Rectal smooth muscle tissue (tissue), 1 donor: ENCODE results near the gene TNFAIP3.
A peak's percentile ranks its signal among the peaks of the same experiment; 100 is the strongest.

Experiments
- H3K27ac ChIP-seq: one replicate; pipeline ENCODE4 v1.7.0; 2013; ENCODE audit warnings: low read depth, low read length, inconsistent platforms
- H3K27me3 ChIP-seq: one replicate; pipeline ENCODE4 v1.7.0; 2013; ENCODE audit warnings: low read length; ENCODE audit not compliant: control insufficient read depth, insufficient read depth
- H3K36me3 ChIP-seq: one replicate; pipeline ENCODE4 v1.7.0; 2013; ENCODE audit warnings: low read length; ENCODE audit not compliant: control insufficient read depth, insufficient read depth
- H3K4me1 ChIP-seq: one replicate; pipeline ENCODE4 v1.7.0; 2013; ENCODE audit warnings: low read length; ENCODE audit not compliant: control insufficient read depth, insufficient read depth
- H3K4me3 ChIP-seq: one replicate; pipeline ENCODE4 v1.7.0; 2013; ENCODE audit warnings: low read length
- H3K9ac ChIP-seq: one replicate; pipeline ENCODE4 v1.7.0; 2013; ENCODE audit warnings: low read length

TNFAIP3 gene

DNA sequence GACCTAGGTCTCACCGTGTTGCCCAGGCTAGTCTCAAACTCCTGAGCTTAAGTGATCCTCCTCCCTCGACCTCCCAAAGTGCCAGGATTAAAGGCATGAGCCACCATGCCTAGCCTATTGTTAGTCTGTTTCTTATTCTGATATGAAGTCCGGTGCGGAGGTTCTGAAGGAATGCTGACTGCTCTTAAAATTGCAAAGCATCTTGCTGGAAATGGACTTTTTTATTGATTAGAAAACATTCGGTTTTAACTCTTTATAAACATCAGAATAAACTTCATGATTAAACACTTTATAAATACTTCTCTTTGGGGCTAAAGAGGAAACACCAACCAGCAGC lies 3.2 kb downstream of the TNFAIP3 start:
- Histone ChIP-seq H3K36me3 (peaks cover 7% of the 10 kb centered on the region), H3K9ac (no peak overlapping the region), H3K4me1 (peaks cover 16% of the 10 kb centered on the region), H3K4me3 (peak overlapping the region; percentile 92), H3K27ac (peak overlapping the region; percentile 40), H3K27me3 (no peaks in the 10 kb centered on the region)

DNA sequence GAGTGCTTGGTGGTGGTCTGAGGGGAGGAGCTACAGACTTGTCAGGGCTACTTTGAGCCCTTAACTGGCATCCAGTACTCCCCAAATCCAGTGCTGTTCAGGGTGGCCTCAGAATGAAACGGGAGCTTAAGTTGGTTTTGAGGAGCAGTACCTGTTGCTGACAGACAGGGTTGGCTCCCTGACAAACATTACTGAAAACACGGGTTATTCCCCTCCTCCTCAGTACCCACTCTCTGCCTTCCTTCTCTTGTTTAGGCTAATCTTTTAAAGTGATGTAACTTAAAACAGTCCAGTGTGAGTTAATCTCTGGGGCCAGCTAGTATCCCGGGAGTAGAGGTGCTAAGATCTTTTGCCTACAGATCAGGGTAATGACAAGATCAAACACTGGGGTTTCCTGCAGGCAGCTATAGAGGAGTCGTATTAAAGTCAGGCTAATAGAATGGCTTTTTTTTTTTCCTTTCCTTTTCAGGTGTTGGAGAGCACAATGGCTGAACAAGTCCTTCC lies 3.7 kb downstream of the TNFAIP3 start:
- Histone ChIP-seq H3K27ac (peak overlapping the region; percentile 40), H3K4me1 (peaks cover 16% of the 10 kb centered on the region)

DNA sequence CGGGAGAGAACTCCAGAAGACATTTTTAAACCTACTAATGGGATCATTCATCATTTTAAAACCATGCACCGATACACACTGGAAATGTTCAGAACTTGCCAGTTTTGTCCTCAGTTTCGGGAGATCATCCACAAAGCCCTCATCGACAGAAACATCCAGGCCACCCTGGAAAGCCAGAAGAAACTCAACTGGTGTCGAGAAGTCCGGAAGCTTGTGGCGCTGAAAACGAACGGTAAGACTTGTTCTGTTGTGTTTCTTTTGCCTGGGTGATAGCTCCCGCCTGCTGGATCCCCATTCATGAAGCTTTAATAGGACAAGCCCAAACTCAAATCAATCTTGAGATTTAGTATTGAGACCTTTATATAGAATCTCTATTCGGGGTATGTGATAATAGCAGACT lies 4.2 kb downstream of the TNFAIP3 start:
- Histone ChIP-seq H3K4me1 (peaks cover 13% of the 10 kb centered on the region), H3K36me3 (peaks cover 16% of the 10 kb centered on the region), H3K27ac (peak overlapping the region; percentile 40), H3K27me3 (no peaks in the 10 kb centered on the region), H3K4me3 (peak overlapping the region; percentile 57), H3K9ac (no peak overlapping the region)

More for the DNA sequence above, 3.7 kb downstream of the TNFAIP3 start:
- H3K9ac ChIP-seq = no peak overlapping the region
- no peaks in the 10 kb centered on the region for H3K27me3 ChIP-seq
- H3K4me3 ChIP-seq = peak overlapping the region; percentile 57
- peaks cover 12% of the 10 kb centered on the region for H3K36me3 ChIP-seq

DNA sequence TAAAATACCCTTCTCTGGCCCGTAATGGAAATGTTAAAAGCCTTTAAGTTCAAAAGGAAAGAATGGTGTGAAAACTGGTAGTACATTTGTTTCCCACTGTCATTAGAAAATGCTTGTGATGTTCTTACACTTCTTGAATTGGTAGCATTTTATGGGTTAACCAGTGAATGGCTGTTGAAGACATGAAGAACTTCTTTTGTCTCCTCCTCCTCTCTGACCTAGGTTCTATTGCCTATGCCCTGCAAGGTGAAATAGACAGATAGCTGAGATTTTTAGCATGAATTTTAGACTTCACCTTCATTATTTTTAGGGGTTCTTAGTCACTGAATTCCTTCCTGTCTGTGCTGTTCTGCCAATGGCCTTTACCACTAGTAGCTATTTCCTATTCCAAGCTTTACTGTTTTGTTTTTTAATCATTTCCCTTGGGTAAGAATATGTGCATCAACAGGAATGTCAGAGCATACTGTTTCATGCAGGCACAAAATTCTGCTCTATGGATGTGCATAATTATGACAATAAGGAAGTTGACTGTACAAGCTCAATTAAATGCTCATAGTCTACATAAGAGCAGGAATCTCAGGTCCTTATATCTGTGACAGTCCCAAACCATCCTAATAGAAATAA lies 4.9 kb downstream of the TNFAIP3 start:
- H3K4me3 ChIP-seq = peak overlapping the region; percentile 24
- H3K36me3 ChIP-seq = peaks cover 21% of the 10 kb centered on the region
- no peaks in the 10 kb centered on the region for H3K27me3 ChIP-seq
- no peak overlapping the region for H3K9ac ChIP-seq
- H3K27ac ChIP-seq = peak overlapping the region; percentile 15
- peaks cover 13% of the 10 kb centered on the region for H3K4me1 ChIP-seq

DNA sequence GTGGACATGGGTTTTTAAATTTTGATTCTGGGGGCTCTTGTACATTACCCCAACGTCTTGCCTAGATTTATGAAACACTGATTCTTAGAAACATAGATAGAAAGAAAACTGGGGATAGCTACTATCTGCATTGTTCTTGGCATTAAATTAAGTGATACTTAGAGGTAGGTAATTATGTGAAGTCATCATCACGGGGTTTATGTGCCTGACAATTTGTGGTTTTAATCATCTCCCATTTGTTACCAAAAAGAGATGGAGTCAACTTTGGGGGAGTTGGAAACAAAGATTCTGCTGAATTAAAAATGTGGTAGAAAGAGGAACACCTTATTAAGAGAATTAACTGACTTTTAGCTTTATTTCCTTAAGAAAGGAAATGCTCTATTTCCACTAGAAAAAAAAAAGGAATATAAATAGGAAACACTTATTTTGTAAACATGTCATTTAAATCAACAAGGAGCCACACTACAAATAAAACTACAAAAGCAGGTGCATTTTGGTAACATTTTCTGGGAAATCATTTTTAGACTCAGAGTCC lies 5.6 kb downstream of the TNFAIP3 start:
- Histone ChIP-seq H3K9ac (no peak overlapping the region), H3K4me3 (no peak overlapping the region), H3K36me3 (peaks cover 28% of the 10 kb centered on the region), H3K27ac (peak overlapping the region; percentile 38), H3K4me1 (peaks cover 13% of the 10 kb centered on the region), H3K27me3 (no peaks in the 10 kb centered on the region)

DNA sequence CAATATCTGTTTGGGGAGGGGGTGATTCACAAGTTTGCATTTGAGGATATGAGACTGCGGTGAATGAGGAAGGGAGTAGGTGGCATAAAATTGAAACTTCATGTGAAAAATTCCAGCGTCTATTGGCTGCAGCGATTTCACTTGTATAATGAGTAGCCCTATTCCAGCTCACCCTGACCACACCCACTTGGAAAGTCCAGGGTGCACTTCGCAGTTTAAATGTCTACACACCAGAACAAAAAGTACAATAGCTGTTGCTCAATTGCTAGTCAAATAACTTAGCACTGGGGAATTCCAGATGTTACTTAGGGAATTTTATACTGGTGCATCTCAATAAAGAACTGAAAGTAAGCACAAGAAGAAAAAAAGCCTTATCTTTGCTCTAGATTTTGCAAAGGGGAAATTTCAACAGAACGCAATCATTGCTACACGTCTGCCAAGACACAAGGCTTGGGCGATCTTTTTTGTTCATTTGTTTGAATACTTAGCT lies 6.3 kb downstream of the TNFAIP3 start:
- no peak overlapping the region for H3K9ac ChIP-seq
- no peaks in the 10 kb centered on the region for H3K27me3 ChIP-seq
- H3K4me3 ChIP-seq = peak overlapping the region; percentile 4
- H3K4me1 ChIP-seq = peaks cover 13% of the 10 kb centered on the region
- H3K27ac ChIP-seq = peak overlapping the region; percentile 38
- H3K36me3 ChIP-seq = peaks cover 30% of the 10 kb centered on the region

DNA sequence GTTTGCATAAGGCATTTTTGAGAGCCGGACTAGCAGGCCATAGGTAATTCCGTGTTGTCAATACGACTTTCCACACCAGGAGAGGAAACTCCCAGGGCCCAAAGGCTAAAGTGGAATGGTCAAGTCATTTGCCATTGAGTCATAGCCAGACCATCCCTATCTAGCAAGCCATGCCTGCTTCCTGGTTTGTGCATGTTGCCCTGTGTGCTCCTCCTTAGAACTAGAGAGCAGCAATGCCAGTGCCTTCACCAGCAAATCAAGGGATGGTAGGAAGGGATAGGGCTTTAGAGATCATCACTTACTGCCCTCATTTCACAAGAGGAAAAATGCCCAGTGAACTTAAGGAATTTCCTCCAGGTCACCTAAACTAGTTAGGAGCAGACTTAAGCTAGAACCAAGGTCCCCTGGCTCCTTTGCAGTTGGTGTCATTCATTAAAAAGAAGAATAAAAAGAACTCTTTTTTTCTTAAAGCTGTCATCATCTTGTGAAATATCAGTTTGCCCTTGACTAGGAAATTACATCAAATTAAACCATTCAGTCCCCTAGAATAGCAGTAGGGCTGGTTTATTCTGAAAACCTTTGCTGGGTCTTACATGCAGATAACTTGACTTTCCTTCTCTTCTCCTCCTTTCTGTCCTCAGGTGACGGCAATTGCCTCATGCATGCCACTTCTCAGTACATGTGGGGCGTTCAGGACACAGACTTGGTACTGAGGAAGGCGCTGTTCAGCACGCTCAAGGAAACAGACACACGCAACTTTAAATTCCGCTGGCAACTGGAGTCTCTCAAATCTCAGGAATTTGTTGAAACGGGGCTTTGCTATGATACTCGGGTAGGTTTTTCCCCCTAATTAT lies 7.4 kb downstream of the TNFAIP3 start:
- no peaks in the 10 kb centered on the region for H3K27me3 ChIP-seq
- H3K4me1 ChIP-seq = peaks cover 14% of the 10 kb centered on the region
- no peak overlapping the region for H3K4me3 ChIP-seq
- H3K36me3 ChIP-seq = peaks cover 41% of the 10 kb centered on the region
- no peak overlapping the region for H3K9ac ChIP-seq
- H3K27ac ChIP-seq = peak overlapping the region; percentile 1

DNA sequence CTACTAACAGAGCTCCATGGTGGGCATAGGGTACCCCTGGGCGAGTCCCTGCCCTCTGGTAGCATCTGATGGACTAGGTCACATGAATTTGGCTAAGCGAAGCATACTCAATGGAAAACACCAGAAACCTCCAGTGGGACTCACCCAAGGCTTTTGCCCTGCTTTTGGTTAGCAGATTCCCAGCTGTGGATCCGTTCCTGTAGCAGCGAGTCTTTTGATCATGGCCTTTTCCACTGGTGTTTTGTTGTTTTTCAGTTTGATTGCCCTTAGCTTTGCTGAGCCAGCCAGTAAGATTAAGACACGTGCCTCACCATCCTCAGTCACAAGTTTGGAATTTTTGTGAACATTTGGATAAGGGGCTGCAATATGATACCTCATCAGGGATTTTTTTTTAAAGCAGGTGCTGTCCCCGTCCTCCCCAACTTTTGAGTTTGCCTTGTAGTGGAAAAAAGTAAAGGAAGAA lies 8.0 kb downstream of the TNFAIP3 start:
- H3K27ac ChIP-seq = no peak overlapping the region
- H3K4me1 ChIP-seq = peaks cover 13% of the 10 kb centered on the region
- no peak overlapping the region for H3K4me3 ChIP-seq
- H3K36me3 ChIP-seq = peaks cover 46% of the 10 kb centered on the region
- H3K27me3 ChIP-seq = no peaks in the 10 kb centered on the region
- H3K9ac ChIP-seq = no peak overlapping the region

DNA sequence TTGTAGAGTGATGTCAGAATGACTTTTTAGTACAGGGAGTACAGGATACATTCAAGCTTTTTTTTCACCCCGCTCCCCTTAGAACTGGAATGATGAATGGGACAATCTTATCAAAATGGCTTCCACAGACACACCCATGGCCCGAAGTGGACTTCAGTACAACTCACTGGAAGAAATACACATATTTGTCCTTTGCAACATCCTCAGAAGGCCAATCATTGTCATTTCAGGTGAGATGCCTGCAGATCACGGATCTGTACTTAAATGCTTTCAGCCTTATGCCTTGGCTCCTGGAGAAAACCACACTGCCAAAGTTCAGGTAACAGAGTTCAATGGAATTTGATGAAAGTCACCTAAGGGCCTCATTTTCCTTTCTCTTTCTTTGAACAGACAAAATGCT lies 8.5 kb downstream of the TNFAIP3 start:
- H3K27me3 ChIP-seq = no peaks in the 10 kb centered on the region
- no peak overlapping the region for H3K4me3 ChIP-seq
- H3K27ac ChIP-seq = no peak overlapping the region

DNA sequence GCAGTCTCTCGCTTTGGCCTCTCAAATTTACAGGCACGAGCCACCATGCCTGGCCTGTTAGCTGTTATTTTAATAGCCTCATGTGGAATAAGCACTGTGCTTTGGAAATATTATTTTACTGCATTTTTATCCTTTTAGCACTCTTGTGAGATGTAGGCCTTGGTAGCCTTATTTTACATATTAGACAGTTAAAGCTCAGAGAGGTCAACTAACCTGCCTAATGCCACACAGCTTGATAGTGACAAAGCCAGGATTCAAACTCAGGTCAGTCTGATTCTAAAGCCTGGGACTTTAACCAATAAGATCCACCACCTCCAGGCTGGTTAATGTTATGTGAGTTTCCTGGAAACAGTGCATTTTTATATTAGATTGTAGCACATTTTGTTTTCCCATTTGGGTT lies 9.5 kb downstream of the TNFAIP3 start:
- no peak overlapping the region for H3K9ac ChIP-seq
- no peak overlapping the region for H3K4me3 ChIP-seq
- no peaks in the 10 kb centered on the region for H3K27me3 ChIP-seq
- H3K4me1 ChIP-seq = peaks cover 13% of the 10 kb centered on the region
- peaks cover 59% of the 10 kb centered on the region for H3K36me3 ChIP-seq
- H3K27ac ChIP-seq = no peak overlapping the region

More for the DNA sequence above, 8.5 kb downstream of the TNFAIP3 start:
- Histone ChIP-seq H3K4me1 (peaks cover 13% of the 10 kb centered on the region), H3K36me3 (peaks cover 50% of the 10 kb centered on the region), H3K9ac (no peak overlapping the region)

DNA sequence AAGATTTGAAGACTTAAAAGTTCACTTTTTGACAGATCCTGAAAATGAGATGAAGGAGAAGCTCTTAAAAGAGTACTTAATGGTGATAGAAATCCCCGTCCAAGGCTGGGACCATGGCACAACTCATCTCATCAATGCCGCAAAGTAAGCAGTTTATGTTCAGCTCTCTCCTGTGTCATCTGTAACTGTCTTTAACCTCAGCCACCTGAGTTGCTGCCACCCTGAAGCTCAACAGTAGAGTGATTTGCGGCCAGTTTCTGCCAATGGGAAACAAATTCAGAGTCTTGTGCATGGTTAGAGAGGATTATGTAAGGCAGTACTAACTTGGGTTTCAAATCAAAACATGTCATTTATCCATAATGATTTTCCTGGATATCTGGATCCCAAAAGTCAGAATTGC lies 10.1 kb downstream of the TNFAIP3 start:
- no peak overlapping the region for H3K4me3 ChIP-seq
- peaks cover 64% of the 10 kb centered on the region for H3K36me3 ChIP-seq
- H3K27me3 ChIP-seq = no peaks in the 10 kb centered on the region
- H3K27ac ChIP-seq = no peak overlapping the region
- H3K9ac ChIP-seq = no peak overlapping the region
- H3K4me1 ChIP-seq = peaks cover 13% of the 10 kb centered on the region

DNA sequence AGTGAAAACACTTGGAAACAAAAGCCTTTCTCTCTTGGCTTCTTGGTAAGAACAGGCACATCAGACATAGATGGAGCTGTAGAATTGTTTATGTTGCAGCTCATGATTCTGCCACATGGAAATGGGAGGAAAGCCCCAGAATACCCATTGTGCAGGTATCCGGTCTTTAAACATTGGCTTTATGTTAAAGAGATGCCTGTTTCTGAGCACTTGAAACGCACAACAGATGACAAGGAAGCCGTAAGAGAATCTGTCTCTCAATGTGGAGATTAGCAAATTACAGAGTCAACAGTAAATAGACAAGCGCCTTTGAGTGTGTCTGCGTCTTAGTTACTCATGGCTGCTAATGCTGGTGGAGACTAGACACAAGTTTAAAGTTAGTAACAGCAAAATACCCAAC lies 10.5 kb downstream of the TNFAIP3 start:
- Histone ChIP-seq H3K27me3 (no peaks in the 10 kb centered on the region), H3K27ac (no peak overlapping the region), H3K36me3 (peaks cover 65% of the 10 kb centered on the region), H3K4me1 (peaks cover 13% of the 10 kb centered on the region), H3K4me3 (no peak overlapping the region), H3K9ac (no peak overlapping the region)
